ENCODE data around the gene MAPRE2.
A peak's percentile ranks its signal among the peaks of the same experiment; 100 is the strongest.

Gene MAPRE2

GRCh38 chr18:35038881-35039491, 2.2 kb upstream of the MAPRE2 start:
- DNase-seq, result no peak

- no peak for DNase-seq
Observed at GRCh38 chr18:35040638-35040987, 600 bp upstream of the MAPRE2 start.

- peak; percentile 64 for DNase-seq
Observed at GRCh38 chr18:35041815-35042387, 688 bp downstream of the MAPRE2 start.

GRCh38 chr18:35042389-35043071, 1.3 kb downstream of the MAPRE2 start:
- DNase-seq, result peak; percentile 46

GRCh38 chr18:35043207-35043606, 2.0 kb downstream of the MAPRE2 start:
- DNase-seq, result no peak

GRCh38 chr18:35045121-35045520, 3.9 kb downstream of the MAPRE2 start:
- no peak for DNase-seq

- no peak for DNase-seq
Observed at GRCh38 chr18:35045806-35046205, 4.6 kb downstream of the MAPRE2 start.

GRCh38 chr18:35047697-35048292, 6.6 kb downstream of the MAPRE2 start:
- DNase-seq, result no peak

- DNase-seq, result no peak
Observed at GRCh38 chr18:35049111-35050027, 8.2 kb downstream of the MAPRE2 start.

- no peak for DNase-seq
Observed at GRCh38 chr18:35050028-35050546, 8.9 kb downstream of the MAPRE2 start.

GRCh38 chr18:35050705-35051195, 9.5 kb downstream of the MAPRE2 start:
- DNase-seq, result no peak

- DNase-seq, result no peak
Observed at GRCh38 chr18:35051641-35052377, 10.6 kb downstream of the MAPRE2 start.

- no peak for DNase-seq
Observed at GRCh38 chr18:35054401-35054800, 13.2 kb downstream of the MAPRE2 start.

- DNase-seq, result no peak
Observed at GRCh38 chr18:35055105-35055504, 13.9 kb downstream of the MAPRE2 start.

GRCh38 chr18:35055726-35056125, 14.5 kb downstream of the MAPRE2 start:
- DNase-seq, result no peak

- peak; percentile 32 for DNase-seq
Observed at GRCh38 chr18:35059280-35059927, 18.2 kb downstream of the MAPRE2 start.

- DNase-seq, result peak; percentile 20
Observed at GRCh38 chr18:35060122-35060815, 19.1 kb downstream of the MAPRE2 start.

GRCh38 chr18:35061336-35061735, 20.1 kb downstream of the MAPRE2 start:
- DNase-seq, result no peak

GRCh38 chr18:35061804-35062203, 20.6 kb downstream of the MAPRE2 start:
- no peak for DNase-seq

- DNase-seq, result no peak
Observed at GRCh38 chr18:35062408-35062807, 21.2 kb downstream of the MAPRE2 start.

Data from DMS53 (cell line).